ENCODE results near the gene VBP1.

The VBP1 gene

DNA sequence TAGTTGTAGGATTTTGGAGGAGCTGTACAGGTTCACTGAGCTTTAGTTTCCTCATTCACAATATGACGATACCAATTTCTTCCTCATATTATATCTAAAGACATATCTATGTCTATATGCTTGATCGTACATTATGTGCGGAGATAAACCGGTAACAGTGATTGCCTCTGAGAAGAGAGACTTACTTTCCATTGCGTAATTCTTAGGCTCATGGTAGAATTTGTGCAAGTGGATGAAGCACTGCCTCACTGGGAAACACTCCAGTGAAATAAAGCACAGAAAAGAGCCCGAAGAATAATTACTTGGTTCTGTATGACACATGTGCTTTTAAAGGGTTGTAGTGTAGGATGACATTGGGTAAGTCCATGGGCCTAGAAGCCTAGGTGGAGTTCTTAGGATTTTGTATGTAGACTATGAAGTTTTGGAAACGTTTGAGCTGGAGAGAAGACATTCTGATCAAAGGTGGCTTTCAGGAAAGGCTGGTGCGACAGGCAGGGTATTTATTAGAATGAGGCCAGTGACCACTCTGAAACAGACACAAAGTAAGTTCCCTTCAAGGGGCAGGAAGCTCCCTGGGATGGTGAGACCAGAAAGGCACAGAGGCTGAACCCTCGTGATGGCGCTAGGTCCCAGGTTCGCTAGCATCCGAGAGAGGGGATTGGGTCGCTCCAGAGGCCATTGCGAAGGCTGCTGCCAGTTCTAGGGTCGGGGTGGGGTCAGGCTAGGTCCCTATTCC, 649 bp upstream of the VBP1 start:
- peak overlapping the region; percentile 65 for H3K4me2 ChIP-seq (ENCODE audit: low read length)
- no peaks in the 10 kb centered on the region for H3K9me2 ChIP-seq (replicated peaks; ENCODE audit: control insufficient read depth, low read length)
- peaks cover 42% of the 10 kb centered on the region for H3K79me2 ChIP-seq (ENCODE audit: control insufficient read depth, low read length)
- H3K9me3 ChIP-seq (ENCODE audit: control insufficient read depth, insufficient read depth, low read length) = no peaks in the 10 kb centered on the region
- no peaks in the 10 kb centered on the region for H3F3A ChIP-seq (ENCODE audit: control insufficient read depth, insufficient read depth)
- TF ChIP-seq, protein P1, sequence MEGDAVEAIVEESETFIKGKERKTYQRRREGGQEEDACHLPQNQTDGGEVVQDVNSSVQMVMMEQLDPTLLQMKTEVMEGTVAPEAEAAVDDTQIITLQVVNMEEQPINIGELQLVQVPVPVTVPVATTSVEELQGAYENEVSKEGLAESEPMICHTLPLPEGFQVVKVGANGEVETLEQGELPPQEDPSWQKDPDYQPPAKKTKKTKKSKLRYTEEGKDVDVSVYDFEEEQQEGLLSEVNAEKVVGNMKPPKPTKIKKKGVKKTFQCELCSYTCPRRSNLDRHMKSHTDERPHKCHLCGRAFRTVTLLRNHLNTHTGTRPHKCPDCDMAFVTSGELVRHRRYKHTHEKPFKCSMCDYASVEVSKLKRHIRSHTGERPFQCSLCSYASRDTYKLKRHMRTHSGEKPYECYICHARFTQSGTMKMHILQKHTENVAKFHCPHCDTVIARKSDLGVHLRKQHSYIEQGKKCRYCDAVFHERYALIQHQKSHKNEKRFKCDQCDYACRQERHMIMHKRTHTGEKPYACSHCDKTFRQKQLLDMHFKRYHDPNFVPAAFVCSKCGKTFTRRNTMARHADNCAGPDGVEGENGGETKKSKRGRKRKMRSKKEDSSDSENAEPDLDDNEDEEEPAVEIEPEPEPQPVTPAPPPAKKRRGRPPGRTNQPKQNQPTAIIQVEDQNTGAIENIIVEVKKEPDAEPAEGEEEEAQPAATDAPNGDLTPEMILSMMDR (IDR thresholded peaks at IDR 0.05; ENCODE audit: low read depth, low read length, poor library complexity, severe bottlenecking) = no peak
- TF ChIP-seq EZH2phosphoT487 (IDR thresholded peaks at IDR 0.05; ENCODE audit: borderline replicate concordance, low read length) = no peak
- no peaks in the 10 kb centered on the region for H4K20me1 ChIP-seq (ENCODE audit: control insufficient read depth, insufficient read depth, low read depth, low read length)
- H3K4me1 ChIP-seq (ENCODE audit: control insufficient read depth, low read length) = peaks cover 22% of the 10 kb centered on the region
- peaks cover 11% of the 10 kb centered on the region for H3K36me3 ChIP-seq (ENCODE audit: control insufficient read depth, low read length)
- H3K27me3 ChIP-seq (ENCODE audit: control insufficient read depth, low read length) = no peaks in the 10 kb centered on the region
- peak overlapping the region; percentile 93 for H3K4me3 ChIP-seq (ENCODE audit: low read length)
- peak overlapping the region; percentile 28; the same call in 1 of the 2 replicates for H3K27ac ChIP-seq (ENCODE audit: low read depth, low read length)

DNA sequence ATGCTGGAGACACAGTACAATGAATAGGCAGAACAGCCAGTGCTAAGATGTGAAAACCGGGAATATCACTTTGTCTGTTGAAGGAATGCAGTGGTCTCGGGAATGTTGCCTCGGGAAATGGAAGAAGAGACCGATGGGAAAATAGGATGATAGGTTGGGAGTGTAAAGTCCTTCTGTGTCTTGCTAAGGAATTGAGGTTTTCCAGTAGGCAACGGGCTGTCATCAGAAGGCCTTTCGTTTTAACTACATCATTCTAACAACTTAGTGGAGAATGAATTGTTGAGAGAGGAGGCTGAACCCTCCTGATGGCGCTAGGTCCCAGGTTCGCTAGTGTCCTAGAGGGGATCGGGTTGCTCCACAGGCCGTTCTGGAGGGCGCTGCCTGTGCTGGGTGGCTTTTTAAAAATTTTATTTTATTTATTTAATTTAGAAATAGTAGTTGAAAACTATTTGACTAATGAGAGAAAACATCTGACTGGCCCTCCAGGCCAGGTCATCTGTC, 730 bp downstream of the VBP1 start:
- peak overlapping the region; percentile 44; the same call in 1 of the 2 replicates for H3K27ac ChIP-seq (ENCODE audit: low read depth, low read length)
- TF ChIP-seq, protein P1 (IDR thresholded peaks at IDR 0.05; ENCODE audit: low read depth, low read length, poor library complexity, severe bottlenecking) = no peak
- no peak for TF ChIP-seq EZH2phosphoT487 (IDR thresholded peaks at IDR 0.05; ENCODE audit: borderline replicate concordance, low read length)
- peak overlapping the region; percentile 93 for H3K4me3 ChIP-seq (ENCODE audit: low read length)
- no peaks in the 10 kb centered on the region for H3K9me3 ChIP-seq (ENCODE audit: control insufficient read depth, insufficient read depth, low read length)
- H3K36me3 ChIP-seq (ENCODE audit: control insufficient read depth, low read length) = peaks cover 21% of the 10 kb centered on the region
- peaks cover 22% of the 10 kb centered on the region for H3K4me1 ChIP-seq (ENCODE audit: control insufficient read depth, low read length)
- H3K4me2 ChIP-seq (ENCODE audit: low read length) = peak overlapping the region; percentile 57
- no peaks in the 10 kb centered on the region for H3K9me2 ChIP-seq (replicated peaks; ENCODE audit: control insufficient read depth, low read length)
- no peaks in the 10 kb centered on the region for H4K20me1 ChIP-seq (ENCODE audit: control insufficient read depth, insufficient read depth, low read depth, low read length)
- H3F3A ChIP-seq (ENCODE audit: control insufficient read depth, insufficient read depth) = no peaks in the 10 kb centered on the region
- peaks cover 53% of the 10 kb centered on the region for H3K79me2 ChIP-seq (ENCODE audit: control insufficient read depth, low read length)
- H3K27me3 ChIP-seq (ENCODE audit: control insufficient read depth, low read length) = no peaks in the 10 kb centered on the region

DNA sequence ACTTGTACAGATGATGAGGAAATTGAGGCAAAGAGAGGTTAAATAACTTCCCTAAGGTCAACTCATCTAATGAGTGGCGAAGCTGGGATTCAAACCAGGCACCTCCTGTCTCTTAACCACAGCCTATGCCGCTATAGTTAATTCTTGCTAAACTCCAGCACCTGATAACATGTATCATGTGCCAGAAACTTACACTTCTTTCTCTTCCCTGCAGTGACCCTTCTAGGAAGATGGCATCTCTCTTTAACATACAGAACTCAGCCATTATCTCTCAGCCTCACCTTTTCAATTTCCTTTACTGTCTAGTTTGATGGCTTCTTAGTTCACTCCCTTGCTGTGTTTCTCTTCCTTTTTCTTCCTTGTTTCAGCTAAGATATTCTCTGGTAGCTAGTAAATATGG, 2.5 kb downstream of the VBP1 start:
- H3K27ac ChIP-seq (ENCODE audit: low read depth, low read length) = no peak overlapping the region
- peaks cover 29% of the 10 kb centered on the region for H3K36me3 ChIP-seq (ENCODE audit: control insufficient read depth, low read length)
- peaks cover 22% of the 10 kb centered on the region for H3K4me1 ChIP-seq (ENCODE audit: control insufficient read depth, low read length)
- no peaks in the 10 kb centered on the region for H4K20me1 ChIP-seq (ENCODE audit: control insufficient read depth, insufficient read depth, low read depth, low read length)
- no peaks in the 10 kb centered on the region for H3K27me3 ChIP-seq (ENCODE audit: control insufficient read depth, low read length)
- no peaks in the 10 kb centered on the region for H3F3A ChIP-seq (ENCODE audit: control insufficient read depth, insufficient read depth)
- H3K4me3 ChIP-seq (ENCODE audit: low read length) = no peak overlapping the region; the same call in 1 of the 2 replicates
- H3K9me2 ChIP-seq (replicated peaks; ENCODE audit: control insufficient read depth, low read length) = no peaks in the 10 kb centered on the region
- peak overlapping the region; percentile 57 for H3K4me2 ChIP-seq (ENCODE audit: low read length)
- peaks cover 62% of the 10 kb centered on the region for H3K79me2 ChIP-seq (ENCODE audit: control insufficient read depth, low read length)
- no peaks in the 10 kb centered on the region for H3K9me3 ChIP-seq (ENCODE audit: control insufficient read depth, insufficient read depth, low read length)
- TF ChIP-seq EZH2phosphoT487 (IDR thresholded peaks at IDR 0.05; ENCODE audit: borderline replicate concordance, low read length) = no peak
- TF ChIP-seq, protein P1 (IDR thresholded peaks at IDR 0.05; ENCODE audit: low read depth, low read length, poor library complexity, severe bottlenecking) = no peak

All from DOHH2 (cell line).